IPS-18c (cell line): Measurements from ENCODE around the gene KIF24.
"Not testable (repeated sequence)": the region's sequence is repeated elsewhere in the genome, so short reads cannot be mapped to it uniquely, and the experiment has no call there.

Experiments used
- H3K4me3 ChIP-seq: 2 replicates; pipeline ENCODE4 v1.7.0; 2013; ENCODE audit warnings: low read depth, mild to moderate bottlenecking, low read length, moderate library complexity; ENCODE audit not compliant: insufficient read depth
- H3K9me3 ChIP-seq: one replicate; pipeline ENCODE4 v1.6.1; 2013; ENCODE audit warnings: mild to moderate bottlenecking, low read length, moderate library complexity; ENCODE audit not compliant: control insufficient read depth, insufficient read depth

KIF24 gene

DNA sequence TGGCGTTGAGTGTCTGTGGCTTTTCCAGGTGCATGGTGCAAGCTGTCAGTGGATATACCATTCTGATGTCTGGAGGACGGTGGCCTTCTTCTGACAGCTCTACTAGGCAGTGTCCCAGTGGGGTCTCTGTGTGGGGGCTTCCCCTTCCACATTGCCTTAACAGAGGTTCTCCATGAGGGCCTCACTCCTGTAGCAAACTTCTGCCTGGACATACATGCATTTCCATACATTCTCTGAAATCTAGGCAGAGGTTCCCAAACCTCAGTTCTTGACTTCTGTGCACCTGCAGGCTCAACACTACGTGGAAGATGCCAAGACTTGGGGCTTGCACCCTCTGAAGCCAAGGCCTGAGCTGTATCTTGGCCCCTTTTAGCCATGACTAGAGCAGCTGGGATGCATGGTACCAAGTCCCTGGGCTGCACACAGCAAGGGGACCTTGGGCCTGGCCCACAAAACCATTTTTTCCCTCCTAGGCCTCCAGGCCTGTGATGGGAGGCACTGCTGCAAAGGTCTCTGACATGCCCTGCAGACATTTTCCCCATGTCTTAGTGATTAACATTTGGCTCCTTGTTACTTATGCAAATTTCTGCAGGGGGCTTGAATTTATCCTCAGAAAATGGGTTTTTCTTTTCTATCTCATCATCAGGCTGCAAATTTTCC, 38.8 kb upstream of the KIF24 start:
- not testable (repeated sequence) for H3K9me3 ChIP-seq, H3K4me3 ChIP-seq

DNA sequence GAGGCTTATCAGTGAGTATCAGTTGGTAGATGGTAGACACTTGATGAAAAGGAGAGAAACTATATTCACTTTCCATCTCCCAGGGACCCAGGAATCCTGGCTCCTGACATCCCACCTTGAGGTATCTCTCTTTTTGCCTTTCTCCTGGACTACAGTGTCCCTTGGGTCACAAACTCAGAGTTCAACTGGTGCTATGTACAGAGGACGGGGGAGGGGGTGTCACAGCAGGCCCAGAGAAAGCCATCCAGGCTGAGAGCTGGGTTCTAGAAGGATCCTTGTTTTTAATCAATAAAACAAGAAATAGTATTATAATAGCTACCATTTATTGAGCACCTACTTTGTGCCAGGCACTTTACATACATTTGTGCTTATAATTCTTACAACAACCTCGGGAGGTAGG, 37.3 kb upstream of the KIF24 start:
- H3K4me3 ChIP-seq, result no peak overlapping the region
- peaks cover 2% of the 10 kb centered on the region for H3K9me3 ChIP-seq

DNA sequence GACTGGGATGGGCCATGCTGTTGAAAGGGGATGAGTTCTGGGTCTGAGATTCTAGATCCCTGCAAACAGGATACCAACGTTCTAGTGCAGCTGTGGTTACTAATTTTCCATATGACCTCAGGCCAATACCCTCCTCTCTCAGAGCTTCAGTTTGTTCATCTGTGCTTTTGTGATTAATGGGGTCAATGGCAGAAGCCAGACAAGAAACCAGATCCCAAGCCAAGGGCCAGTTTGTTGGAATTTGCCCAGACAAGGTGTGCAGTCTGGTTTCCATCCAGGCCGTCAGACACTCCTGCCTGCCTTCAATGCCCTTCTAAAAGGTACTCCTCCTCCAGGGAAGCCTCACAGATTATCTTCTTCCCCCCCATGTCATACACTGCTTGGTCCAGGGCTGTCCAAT, 36.2 kb upstream of the KIF24 start:
- Histone ChIP-seq H3K4me3 (no peak overlapping the region), H3K9me3 (peaks cover 1% of the 10 kb centered on the region)

GRCh38 chr9:34363619-34364351, 34.7 kb upstream of the KIF24 start:
- peaks cover 2% of the 10 kb centered on the region for H3K9me3 ChIP-seq
- H3K4me3 ChIP-seq, result peak overlapping the region; percentile 1; the same call in 1 of the 2 replicates

DNA sequence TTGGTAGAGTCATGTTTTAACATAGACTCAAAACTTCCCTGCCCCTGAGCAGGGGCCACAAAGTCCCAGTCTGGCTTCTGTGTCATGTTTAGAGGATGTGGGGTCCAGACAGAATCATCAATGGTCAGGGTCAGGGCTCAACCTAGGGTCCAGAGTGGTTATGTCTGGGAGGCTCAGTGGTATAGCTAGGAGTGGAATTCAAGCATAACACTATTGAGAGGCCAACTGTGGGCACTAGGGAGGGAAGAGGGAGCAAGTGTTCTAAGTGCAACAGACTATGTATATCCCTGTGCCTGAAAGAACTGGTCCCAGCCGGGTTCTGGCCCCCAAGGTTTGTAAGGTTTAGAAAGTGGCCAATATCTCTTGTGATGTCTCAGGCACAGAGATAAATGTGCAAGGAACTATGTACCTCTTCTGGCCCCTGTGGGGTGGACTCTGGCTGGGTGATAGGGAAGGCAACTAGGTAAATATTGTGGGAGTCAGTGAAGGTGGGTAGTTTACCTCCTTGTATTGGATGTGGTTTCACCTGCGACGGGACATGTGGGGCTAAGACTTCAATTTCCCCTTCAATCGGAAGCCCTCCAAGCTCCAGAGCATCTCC, 33.6 kb upstream of the KIF24 start:
- no peak overlapping the region for H3K4me3 ChIP-seq
- peaks cover 2% of the 10 kb centered on the region for H3K9me3 ChIP-seq

GRCh38 chr9:34352957-34353356, 23.9 kb upstream of the KIF24 start:
- not testable (repeated sequence) for H3K9me3 ChIP-seq, H3K4me3 ChIP-seq

GRCh38 chr9:34352122-34352652, 23.1 kb upstream of the KIF24 start:
- not testable (repeated sequence) for H3K4me3 ChIP-seq, H3K9me3 ChIP-seq

DNA sequence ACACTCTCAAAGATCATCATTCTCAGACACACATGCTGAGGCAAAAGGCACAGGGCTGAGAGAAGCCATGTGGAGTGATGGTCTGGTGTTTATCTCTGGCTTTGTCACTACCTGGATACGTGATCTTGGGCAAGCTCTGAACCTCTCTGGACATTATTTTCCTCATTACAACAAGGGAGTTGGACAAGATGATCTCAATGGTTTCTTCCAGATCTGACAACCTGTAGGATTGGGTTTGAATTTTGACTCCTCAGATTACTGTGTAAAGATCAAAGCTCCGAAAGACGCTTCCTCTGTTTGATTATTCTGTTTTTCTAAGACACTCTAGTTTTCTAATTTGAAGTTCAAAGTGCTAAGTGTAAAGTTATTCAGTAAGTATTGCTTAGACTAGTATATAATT, 20.3 kb upstream of the KIF24 start:
- no peaks in the 10 kb centered on the region for H3K9me3 ChIP-seq
- no peak overlapping the region for H3K4me3 ChIP-seq

- no peaks in the 10 kb centered on the region for H3K9me3 ChIP-seq
- no peak overlapping the region for H3K4me3 ChIP-seq
These were observed 18.7 kb upstream of the KIF24 start for GRCh38 chr9:34347800-34348158.

- H3K4me3 ChIP-seq, result no peak overlapping the region
- no peaks in the 10 kb centered on the region for H3K9me3 ChIP-seq
These were observed 18.1 kb upstream of the KIF24 start for GRCh38 chr9:34346873-34347799.

- Histone ChIP-seq H3K4me3 (no peak overlapping the region), H3K9me3 (no peaks in the 10 kb centered on the region)
These were observed 14.5 kb upstream of the KIF24 start for GRCh38 chr9:34343605-34344004.

DNA sequence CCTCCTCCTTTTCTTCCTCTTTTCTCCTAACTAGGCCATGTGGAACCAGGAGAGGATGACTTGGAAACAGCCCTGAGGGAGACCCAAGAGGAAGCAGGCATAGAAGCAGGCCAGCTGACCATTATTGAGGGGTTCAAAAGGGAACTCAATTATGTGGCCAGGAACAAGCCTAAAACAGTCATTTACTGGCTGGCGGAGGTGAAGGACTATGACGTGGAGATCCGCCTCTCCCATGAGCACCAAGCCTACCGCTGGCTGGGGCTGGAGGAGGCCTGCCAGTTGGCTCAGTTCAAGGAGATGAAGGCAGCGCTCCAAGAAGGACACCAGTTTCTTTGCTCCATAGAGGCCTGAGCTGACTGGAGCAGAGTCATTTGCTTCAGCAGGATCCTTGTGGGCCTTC, 14.0 kb upstream of the KIF24 start:
- H3K9me3 ChIP-seq, result no peaks in the 10 kb centered on the region
- no peak overlapping the region for H3K4me3 ChIP-seq

GRCh38 chr9:34341659-34342295, 12.7 kb upstream of the KIF24 start:
- H3K9me3 ChIP-seq, result no peaks in the 10 kb centered on the region
- no peak overlapping the region for H3K4me3 ChIP-seq

DNA sequence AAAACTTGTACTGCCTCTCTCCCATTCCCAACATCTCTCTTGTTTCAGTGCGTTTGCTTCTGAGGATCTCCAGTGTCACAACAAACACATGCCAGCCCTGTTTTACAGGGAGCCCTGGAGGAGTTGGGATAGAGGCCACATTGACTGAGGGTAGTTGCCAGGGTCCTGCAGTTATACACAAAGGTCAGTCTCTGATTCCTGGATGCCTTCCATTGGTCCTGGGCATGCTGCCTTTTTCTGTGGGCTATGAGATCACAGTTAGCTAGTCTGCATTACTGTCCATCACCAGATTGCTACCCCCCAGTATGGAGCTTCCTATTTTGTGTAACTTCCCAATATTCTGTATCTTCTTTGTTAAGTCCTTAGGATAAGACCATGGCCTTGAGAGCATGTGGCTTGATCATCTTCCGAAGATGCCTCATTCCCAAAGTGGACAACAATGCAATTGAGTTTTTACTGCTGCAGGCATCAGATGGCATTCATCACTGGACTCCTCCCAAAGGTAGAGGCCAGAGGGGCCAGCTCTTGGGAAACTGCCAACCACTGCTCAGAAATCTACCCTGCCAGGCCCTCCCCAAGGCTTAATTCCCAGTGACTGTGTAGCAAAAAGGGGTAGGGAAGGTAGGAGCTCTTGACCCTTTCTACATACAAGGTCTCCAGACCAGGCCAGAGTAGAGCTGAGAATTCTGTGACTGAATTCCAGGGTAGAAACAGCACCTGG, 9.8 kb upstream of the KIF24 start:
- no peak overlapping the region for H3K4me3 ChIP-seq
- no peaks in the 10 kb centered on the region for H3K9me3 ChIP-seq

DNA sequence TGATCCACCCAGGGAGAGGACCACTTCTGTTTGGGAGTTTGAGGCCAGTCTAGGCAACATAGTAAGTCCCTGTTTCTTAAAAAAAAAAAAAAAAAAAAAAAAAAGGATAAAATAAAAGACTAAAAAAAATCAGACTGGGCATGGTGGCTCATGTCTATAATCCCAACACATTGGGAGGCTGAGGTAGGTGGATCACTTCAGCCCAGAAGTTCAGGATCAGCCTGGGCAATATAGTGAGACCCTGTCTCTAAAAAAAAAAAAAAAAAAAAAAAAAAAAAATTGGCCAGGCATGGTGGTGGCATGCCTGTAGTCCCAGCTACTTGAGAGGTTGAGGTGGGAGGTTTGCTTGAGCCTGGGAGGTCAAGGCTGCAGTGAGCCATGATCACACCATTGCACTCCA, 9.0 kb upstream of the KIF24 start:
- H3K9me3 ChIP-seq, result not testable (repeated sequence)

DNA sequence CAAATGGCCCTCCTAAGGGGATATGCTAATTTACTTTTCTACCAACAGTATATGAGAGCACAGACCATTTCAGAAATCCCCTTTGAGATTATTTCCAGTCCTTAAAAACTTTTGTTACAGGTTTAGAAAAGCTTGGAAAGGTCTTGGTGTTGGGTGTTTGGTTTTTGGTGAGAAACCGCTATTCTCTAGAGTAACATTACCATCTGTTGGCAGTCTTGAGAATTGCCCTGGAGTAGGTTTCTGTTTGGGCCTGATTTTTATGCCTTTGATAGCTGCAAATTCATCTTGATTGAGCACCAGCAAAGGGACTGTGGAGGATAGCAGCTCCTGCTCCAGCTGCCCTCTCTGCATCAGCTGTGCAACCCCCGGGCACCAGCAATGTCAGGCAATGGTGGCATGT, 8.3 kb upstream of the KIF24 start:
- Histone ChIP-seq H3K4me3 (no peak overlapping the region), H3K9me3 (no peaks in the 10 kb centered on the region)

More for the DNA sequence above, 9.0 kb upstream of the KIF24 start:
- H3K4me3 ChIP-seq, result not testable (repeated sequence)
